SK-N-SH (cell line): Measurements from ENCODE around the gene FH. TPM values are rescaled to one million over a fixed set of nuclear protein-coding genes. Genes with fewer than 3 reads are reported as not detected.

ENCODE experiments used
- CTCF ChIA-PET: fragments of 300-600, 350-600 bp; formaldehyde crosslinking; extraction: SDS; loops from one replicate; lab custom pipeline; 2021; lab: Yijun Ruan, JAX
- POLR2A ChIA-PET: fragments of 350-600 bp; sonication (Branson Sonifier 250); formaldehyde crosslinking; extraction: SDS; loops from one replicate; lab custom pipeline; 2020; ENCODE audit warnings: antibody characterized with exemption, inconsistent platforms; lab: Yijun Ruan, JAX
- DNase-seq: peaks from one replicate; pipeline ENCODE4 v3.0.0; 2012
- H2AFZ ChIP-seq: fragments of 200-600 bp; sonication (generic); 2 replicates; pipeline ENCODE4 v1.8.1; 2016; ENCODE audit warnings: antibody characterized with exemption, mild to moderate bottlenecking, low read depth
- H3F3A ChIP-seq: fragments of 200-600 bp; sonication (generic); replicated peaks from 2 replicates; pipeline ENCODE3; 2016; ENCODE audit warnings: antibody characterized with exemption, mild to moderate bottlenecking; ENCODE audit not compliant: insufficient read depth
- H3K27ac ChIP-seq, 2 experiments: fragments of 200-500 bp in 1 of 2; fragments of 200-600 bp in 1 of 2; sonication (Bioruptor generic) in 1 of 2; sonication (generic), shearing (Covaris generic) in 1 of 2; 2 replicates each; pipeline versions ENCODE4 v1.5.1 to v1.6.1; 2014 to 2016; ENCODE audit warnings: low read depth in 2 of 2, inconsistent platforms in 1 of 2, low read length in 1 of 2, mild to moderate bottlenecking in 1 of 2, mixed read lengths in 1 of 2
- H3K27me3 ChIP-seq: fragments of 200-600 bp; sonication (generic), shearing (Covaris generic); 2 replicates; pipeline ENCODE4 v1.6.1; 2016; ENCODE audit warnings: mixed run types; ENCODE audit not compliant: insufficient read depth
- H3K36me3 ChIP-seq, 2 experiments: fragments of 200-500 bp in 1 of 2; fragments of 200-600 bp in 1 of 2; sonication (Bioruptor generic) in 1 of 2; sonication (generic) in 1 of 2; replicated peaks in 1 of 2; 2 replicates each; pipeline versions ENCODE3 to v1.5.1; 2014 to 2016; ENCODE audit warnings: low read length in 1 of 2, mild to moderate bottlenecking in 1 of 2; ENCODE audit not compliant: insufficient read depth in 2 of 2, control insufficient read depth in 1 of 2
- H3K4me1 ChIP-seq, 2 experiments: fragments of 200-500 bp in 1 of 2; fragments of 200-600 bp in 1 of 2; sonication (Bioruptor generic) in 1 of 2; sonication (generic), shearing (Covaris generic) in 1 of 2; 2 replicates each; pipeline versions ENCODE4 v1.5.1 to v1.6.1; 2014 to 2016; ENCODE audit warnings: low read depth in 1 of 2, low read length in 1 of 2, mixed run types in 1 of 2; ENCODE audit not compliant: insufficient read depth in 2 of 2, control insufficient read depth in 1 of 2
- H3K4me2 ChIP-seq: fragments of 200-600 bp; sonication (generic), shearing (Covaris generic); 2 replicates; pipeline ENCODE4 v1.6.1; 2017; ENCODE audit warnings: mixed run types
- H3K4me3 ChIP-seq, 2 experiments: fragments of 200-500 bp in 1 of 2; fragments of 200-600 bp in 1 of 2; sonication (Bioruptor generic) in 1 of 2; sonication (generic), shearing (Covaris generic) in 1 of 2; 2 replicates each; pipeline versions ENCODE4 v1.5.1 to v1.8.1; 2014 to 2016; ENCODE audit warnings: low read depth in 2 of 2, inconsistent platforms in 1 of 2, low read length in 1 of 2, mild to moderate bottlenecking in 1 of 2, mixed read lengths in 1 of 2, moderate library complexity in 1 of 2
- H3K79me2 ChIP-seq: fragments of 200-600 bp; sonication (generic); 2 replicates; pipeline ENCODE4 v1.8.1; 2017; ENCODE audit warnings: mild to moderate bottlenecking; ENCODE audit not compliant: insufficient read depth
- H3K9ac ChIP-seq: fragments of 200-600 bp; sonication (generic); 2 replicates; pipeline ENCODE4 v1.6.1; 2017; ENCODE audit warnings: mixed run types
- H3K9me2 ChIP-seq: fragments of 200-600 bp; sonication (generic); 2 replicates; pipeline ENCODE4 v1.6.1; 2017; ENCODE audit warnings: mixed run types
- H3K9me3 ChIP-seq: fragments of 200-600 bp; sonication (generic); 2 replicates; pipeline ENCODE4 v1.6.1; 2017; ENCODE audit warnings: mixed run types, mild to moderate bottlenecking, moderate library complexity
- H4K20me1 ChIP-seq: fragments of 200-600 bp; sonication (generic); 2 replicates; pipeline ENCODE4 v1.6.1; 2017; ENCODE audit warnings: mild to moderate bottlenecking, mixed run types; ENCODE audit not compliant: insufficient read depth
- CTCF ChIP-seq: fragments of 200-600 bp; sonication (generic); IDR thresholded peaks from 2 replicates; pipeline ENCODE4 v1.6.1; 2017; ENCODE audit warnings: antibody characterized with exemption, mild to moderate bottlenecking, moderate library complexity
- ELF1 ChIP-seq: IDR thresholded peaks from 2 replicates; pipeline ENCODE4 v1.4.0; 2012
- GABPA ChIP-seq: IDR thresholded peaks from 2 replicates; pipeline ENCODE4 v1.4.0; 2012; ENCODE audit warnings: low read depth, mild to moderate bottlenecking
- GATA2 ChIP-seq: sonication (generic); formaldehyde crosslinking; IDR thresholded peaks from 2 replicates; pipeline ENCODE4 v1.5.0; 2020; ENCODE audit warnings: mild to moderate bottlenecking, missing genetic modification reagents
- JUND ChIP-seq: IDR thresholded peaks from 2 replicates; pipeline ENCODE4 v1.4.0; 2012
- MEF2A ChIP-seq: IDR thresholded peaks from 2 replicates; pipeline ENCODE4 v1.4.0; 2012; ENCODE audit warnings: low read depth, borderline replicate concordance
- NFIC ChIP-seq: IDR thresholded peaks from 2 replicates; pipeline ENCODE4 v1.4.0; 2012; ENCODE audit warnings: borderline replicate concordance
- NRF1 ChIP-seq: IDR thresholded peaks from 2 replicates; pipeline ENCODE4 v1.6.1; 2012; ENCODE audit warnings: low read depth, mild to moderate bottlenecking, low read length
- RAD21 ChIP-seq: IDR thresholded peaks from 2 replicates; pipeline ENCODE4 v1.6.1; 2012; ENCODE audit warnings: mild to moderate bottlenecking, low read length
- RCOR1 ChIP-seq: fragments of 150-350 bp; IDR thresholded peaks from 2 replicates; pipeline ENCODE4 v1.6.1; 2017; ENCODE audit warnings: antibody characterized with exemption, low read length
- REST ChIP-seq: IDR thresholded peaks from 2 replicates; pipeline ENCODE4 v1.6.1; 2012; ENCODE audit warnings: mild to moderate bottlenecking, low read depth, low read length, moderate library complexity
- RFX5 ChIP-seq: IDR thresholded peaks from 2 replicates; pipeline ENCODE4 v1.6.1; 2012; ENCODE audit warnings: mild to moderate bottlenecking, improper control_type of control experiment, low read length
- RXRA ChIP-seq: IDR thresholded peaks from 2 replicates; pipeline ENCODE4 v1.4.0; 2012; ENCODE audit warnings: low read depth, mild to moderate bottlenecking, borderline replicate concordance
- SIN3A ChIP-seq: IDR thresholded peaks from 2 replicates; pipeline ENCODE4 v1.6.1; 2012; ENCODE audit warnings: low read depth, mild to moderate bottlenecking, low read length, moderate library complexity, borderline replicate concordance
- SMC3 ChIP-seq: IDR thresholded peaks from 2 replicates; pipeline ENCODE4 v1.6.1; 2012; ENCODE audit warnings: low read depth, low read length, improper control_type of control experiment
- TCF12 ChIP-seq: IDR thresholded peaks from 2 replicates; pipeline ENCODE4 v1.4.0; 2012
- USF1 ChIP-seq: IDR thresholded peaks from 2 replicates; pipeline ENCODE4 v1.4.0; 2012; ENCODE audit warnings: low read depth, borderline replicate concordance
- USF2 ChIP-seq: fragments of 150-350 bp; IDR thresholded peaks from 2 replicates; pipeline ENCODE4 v1.6.1; 2017; ENCODE audit warnings: antibody characterized with exemption, low read length, low read depth, borderline replicate concordance
- WGBS: methylation state at CpG from one replicate; pipeline ENCODE4 v1.1.6; 2017; ENCODE audit warnings: low lambda C conversion rate; 5-methylcytosine and 5-hydroxymethylcytosine counted together
- polyA plus RNA-seq, 3 experiments: library from polyadenylated mRNA; depleted of rRNA; stranded (reverse); fragments of >200 nt; gene quantifications; 2 replicates each; pipeline ENCODE4 v1.2.3, GENCODE V29; 2012
- TF ChIP-seq, protein P1 (sequence below): IDR thresholded peaks from 2 replicates; pipeline ENCODE4 v1.4.0; 2012; ENCODE audit warnings: low read depth
- TF ChIP-seq, protein P2 (sequence below): IDR thresholded peaks from 2 replicates; pipeline ENCODE4 v1.4.0; 2012; ENCODE audit warnings: low read depth, borderline replicate concordance

The FH gene
- polyA plus RNA-seq, 1 of the 3 experiments (the other 2 are of a cell fraction), result 48.1 TPM

- no peak overlapping the region for H3K27ac ChIP-seq
- WGBS, result 37% methylated on average over 3 of the region's 3 CpGs
- no peaks in the 10 kb centered on the region for H3K27me3 ChIP-seq
- H3K9ac ChIP-seq, result no peak overlapping the region
- no peaks in the 10 kb centered on the region for H4K20me1 ChIP-seq
- H3K36me3 ChIP-seq, result no peaks in the 10 kb centered on the region
- no peaks in the 10 kb centered on the region for H3F3A ChIP-seq
- no peak overlapping the region for H3K4me2 ChIP-seq
- no peak for TF ChIP-seq CTCF
- no peak for TF ChIP-seq MEF2A
- TF ChIP-seq REST, result no peak
- TF ChIP-seq USF1, result no peak
- TF ChIP-seq ELF1, result no peak
- no peak for TF ChIP-seq TCF12
- no peak for TF ChIP-seq NRF1
- TF ChIP-seq SMC3, result no peak
- no peak for TF ChIP-seq GABPA
- TF ChIP-seq, protein P1, sequence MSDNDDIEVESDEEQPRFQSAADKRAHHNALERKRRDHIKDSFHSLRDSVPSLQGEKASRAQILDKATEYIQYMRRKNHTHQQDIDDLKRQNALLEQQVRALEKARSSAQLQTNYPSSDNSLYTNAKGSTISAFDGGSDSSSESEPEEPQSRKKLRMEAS, result no peak
- TF ChIP-seq JUND, result no peak
- TF ChIP-seq RCOR1, result no peak
- TF ChIP-seq, protein P2, sequence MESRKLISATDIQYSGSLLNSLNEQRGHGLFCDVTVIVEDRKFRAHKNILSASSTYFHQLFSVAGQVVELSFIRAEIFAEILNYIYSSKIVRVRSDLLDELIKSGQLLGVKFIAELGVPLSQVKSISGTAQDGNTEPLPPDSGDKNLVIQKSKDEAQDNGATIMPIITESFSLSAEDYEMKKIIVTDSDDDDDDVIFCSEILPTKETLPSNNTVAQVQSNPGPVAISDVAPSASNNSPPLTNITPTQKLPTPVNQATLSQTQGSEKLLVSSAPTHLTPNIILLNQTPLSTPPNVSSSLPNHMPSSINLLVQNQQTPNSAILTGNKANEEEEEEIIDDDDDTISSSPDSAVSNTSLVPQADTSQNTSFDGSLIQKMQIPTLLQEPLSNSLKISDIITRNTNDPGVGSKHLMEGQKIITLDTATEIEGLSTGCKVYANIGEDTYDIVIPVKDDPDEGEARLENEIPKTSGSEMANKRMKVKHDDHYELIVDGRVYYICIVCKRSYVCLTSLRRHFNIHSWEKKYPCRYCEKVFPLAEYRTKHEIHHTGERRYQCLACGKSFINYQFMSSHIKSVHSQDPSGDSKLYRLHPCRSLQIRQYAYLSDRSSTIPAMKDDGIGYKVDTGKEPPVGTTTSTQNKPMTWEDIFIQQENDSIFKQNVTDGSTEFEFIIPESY, result no peak
- no peak for TF ChIP-seq NFIC
- TF ChIP-seq GATA2 (CRISPR knock-in tag), result no peak
- no peak for TF ChIP-seq RAD21
- no peak for TF ChIP-seq RFX5
- TF ChIP-seq SIN3A, result no peak
- no peak for TF ChIP-seq RXRA
- TF ChIP-seq USF2, result no peak
- H3K79me2 ChIP-seq, result no peaks in the 10 kb centered on the region
- H3K9me2 ChIP-seq, result peaks cover 5% of the 10 kb centered on the region; the same call in 1 of the 2 replicates
- no peak overlapping the region for H3K4me3 ChIP-seq
- no peaks in the 10 kb centered on the region; a peak in 1 of 4 replicates for H3K4me1 ChIP-seq
- no peaks in the 10 kb centered on the region for H3K9me3 ChIP-seq
- H2AFZ ChIP-seq, result no peak overlapping the region
- ChIA-PET POLR2A (no interaction called here), CTCF (interaction anchor here (0.8 to 1.7 kb wide), 4 partner anchors 86 to 792 kb away, joined by 3 to 4 read pairs (median 3); no protein-coding TSS in a partner anchor)
- no peak for DNase-seq
These were observed 5.5 kb upstream of the FH start for GRCh38 chr1:241525026-241525425.
